ENCODE data around the gene NFAT5. TPM values are rescaled to one million over a fixed set of nuclear protein-coding genes. Genes with fewer than 3 reads are reported as not detected.
"Not testable (repeated sequence)": the region's sequence is repeated elsewhere in the genome, so short reads cannot be mapped to it uniquely, and the experiment has no call there.

The NFAT5 gene
- total RNA-seq, 4 donors from 2014 or later = 67.7 to 146 (median 80.8) TPM

- TF ChIP-seq POLR2AphosphoS5 (IDR thresholded peaks at IDR 0.05) (no peak), CTCF (IDR thresholded peaks at IDR 0.05) (no peak), POLR2A (IDR thresholded peaks at IDR 0.05) (no peak), EP300 (IDR thresholded peaks at IDR 0.05) (no peak)
- Histone ChIP-seq H3K27me3 (no peaks in the 10 kb centered on the region), H3K9me3 (no peaks in the 10 kb centered on the region), H3K4me3 (no peak overlapping the region), H3K27ac (no peak overlapping the region), H3K4me1 (peaks cover 23% of the 10 kb centered on the region), H3K36me3 (no peaks in the 10 kb centered on the region)
- DNase-seq (ENCODE audit: low spot score in 2 of 2) = no peak
- 84% methylated on average over 2 of the region's 2 CpGs for WGBS
Observed at GRCh38 chr16:69579783-69580481, 14.2 kb downstream of the NFAT5 start.

GRCh38 chr16:69581297-69581696, 15.5 kb downstream of the NFAT5 start:
- TF ChIP-seq POLR2A (IDR thresholded peaks at IDR 0.05) (no peak), CTCF (IDR thresholded peaks at IDR 0.05) (no peak), EP300 (IDR thresholded peaks at IDR 0.05) (no peak), POLR2AphosphoS5 (IDR thresholded peaks at IDR 0.05) (no peak)
- no peak overlapping the region for H3K27ac ChIP-seq
- DNase-seq (ENCODE audit: low spot score in 2 of 2) = no peak
- H3K36me3 ChIP-seq = no peaks in the 10 kb centered on the region
- H3K9me3 ChIP-seq = no peaks in the 10 kb centered on the region
- peaks cover 23% of the 10 kb centered on the region for H3K4me1 ChIP-seq
- no peaks in the 10 kb centered on the region for H3K27me3 ChIP-seq
- no peak overlapping the region for H3K4me3 ChIP-seq

- WGBS = 93% methylated on average over 5 of the region's 5 CpGs
- H3K4me3 ChIP-seq; H3K9me3 ChIP-seq; H3K27ac ChIP-seq; H3K4me1 ChIP-seq; H3K27me3 ChIP-seq; DNase-seq (ENCODE audit: low spot score in 2 of 2); H3K36me3 ChIP-seq: not testable (repeated sequence)
Observed at GRCh38 chr16:69584493-69584892, 18.7 kb downstream of the NFAT5 start.

GRCh38 chr16:69589434-69590269, 23.9 kb downstream of the NFAT5 start:
- Histone ChIP-seq H3K27ac (no peak overlapping the region), H3K9me3 (no peaks in the 10 kb centered on the region), H3K4me1 (peaks cover 5% of the 10 kb centered on the region), H3K27me3 (no peaks in the 10 kb centered on the region), H3K36me3 (peaks cover 3% of the 10 kb centered on the region), H3K4me3 (no peak overlapping the region)
- WGBS = 85% methylated on average over 7 of the region's 7 CpGs
- TF ChIP-seq POLR2AphosphoS5 (IDR thresholded peaks at IDR 0.05) (no peak), CTCF (IDR thresholded peaks at IDR 0.05) (no peak), EP300 (IDR thresholded peaks at IDR 0.05) (no peak), POLR2A (IDR thresholded peaks at IDR 0.05) (no peak)
- no peak for DNase-seq (ENCODE audit: low spot score in 2 of 2)

GRCh38 chr16:69590590-69590989, 24.8 kb downstream of the NFAT5 start:
- Histone ChIP-seq H3K27ac (no peak overlapping the region), H3K4me1 (peaks cover 10% of the 10 kb centered on the region), H3K36me3 (peaks cover 3% of the 10 kb centered on the region), H3K9me3 (no peaks in the 10 kb centered on the region), H3K27me3 (no peaks in the 10 kb centered on the region), H3K4me3 (no peak overlapping the region)
- WGBS = 94% methylated on average over 3 of the region's 3 CpGs
- DNase-seq (ENCODE audit: low spot score in 2 of 2) = no peak
- TF ChIP-seq EP300 (IDR thresholded peaks at IDR 0.05) = no peak
- no peak for TF ChIP-seq POLR2A (IDR thresholded peaks at IDR 0.05)
- no peak for TF ChIP-seq POLR2AphosphoS5 (IDR thresholded peaks at IDR 0.05)
- TF ChIP-seq CTCF (IDR thresholded peaks at IDR 0.05) = no peak

All from suprapubic skin (tissue), 4 donors.